GM12878 (cell line): Measurements from ENCODE around the gene SLC5A10. TPM values are rescaled to one million over a fixed set of nuclear protein-coding genes. Genes with fewer than 3 reads are reported as not detected.

Experiments used
- ATAC-seq: fragments of 200-7000 bp; cut with Tn5 transposase; 3 replicates; pipeline ENCODE4 v1.9.1; 2020; ENCODE audit warnings: mild to moderate bottlenecking, moderate library complexity
- BruUV-seq: library from RNA; stranded (reverse); fragments of 400-500 nt; replicated peaks from 2 replicates; lab custom pipeline; 2021; lab: Mats Ljungman, UMichigan
- CTCF ChIA-PET: fragments of 300-600 bp; sonication (Branson Sonifier 250); formaldehyde crosslinking; extraction: SDS; loops from one replicate; lab custom pipeline; 2021; ENCODE audit warnings: inconsistent platforms; lab: Yijun Ruan, JAX
- POLR2A ChIA-PET: fragments of 350-600 bp; formaldehyde crosslinking; extraction: SDS; loops from one replicate; lab custom pipeline; 2021; ENCODE audit warnings: inconsistent platforms; lab: Charles Lee
- RAD21 ChIA-PET: fragments of 300-600 bp; sonication (Branson Sonifier 250); formaldehyde crosslinking; loops from one replicate; lab custom pipeline; 2023; ENCODE audit warnings: antibody characterized with exemption; ENCODE audit not compliant: unreplicated experiment; lab: Charles Lee
- SMC1A ChIA-PET: fragments of 300-600 bp; sonication (Branson Sonifier 250); formaldehyde crosslinking; loops from one replicate; lab custom pipeline; 2023; ENCODE audit not compliant: unreplicated experiment, uncharacterized antibody; lab: Charles Lee
- DNase-seq: peaks from one replicate; pipeline ENCODE4 v3.0.0-alpha.2; 2011; ENCODE audit warnings: low read depth, low spot score
- FAIRE-seq: peaks from 3 replicates; lab custom pipeline; 2011; peaks lifted over from hg19 to GRCh38; lab: Jason Lieb, UNC
- H2AFZ ChIP-seq: 2 replicates; pipeline ENCODE4 v1.6.0; 2011; ENCODE audit warnings: low read depth, low read length, control low read depth; ENCODE audit not compliant: control insufficient read depth
- H3K27ac ChIP-seq: 2 replicates; pipeline ENCODE4 v1.5.1; 2011; ENCODE audit warnings: control low read depth; ENCODE audit not compliant: control insufficient read depth, insufficient read depth
- H3K27me3 ChIP-seq, 2 experiments: replicated peaks in 1 of 2; 2 replicates each; pipeline versions ENCODE4 v1.6.0 to v1.6.1; 2011; ENCODE audit warnings: low read length in 1 of 2; ENCODE audit not compliant: control insufficient read depth in 2 of 2, insufficient read depth in 2 of 2
- H3K36me3 ChIP-seq, 2 experiments: 2 replicates each; pipeline ENCODE4 v1.5.1; 2011; ENCODE audit warnings: low read length in 1 of 2; ENCODE audit not compliant: control insufficient read depth in 2 of 2, insufficient read depth in 2 of 2
- H3K4me1 ChIP-seq: 2 replicates; pipeline ENCODE4 v1.6.1; 2011; ENCODE audit warnings: mild to moderate bottlenecking, low read length, moderate library complexity, mixed read lengths; ENCODE audit not compliant: control insufficient read depth, insufficient read depth
- H3K4me2 ChIP-seq: 2 replicates; pipeline ENCODE4 v1.6.0; 2011; ENCODE audit warnings: control low read depth; ENCODE audit not compliant: control insufficient read depth, insufficient read depth
- H3K4me3 ChIP-seq: fragments of 200-600 bp; sonication (generic); 2 replicates; pipeline ENCODE4 v1.5.1; 2016
- H3K79me2 ChIP-seq: 2 replicates; pipeline ENCODE4 v1.6.0; 2011; ENCODE audit warnings: low read length; ENCODE audit not compliant: control insufficient read depth, insufficient read depth
- H3K9ac ChIP-seq: 2 replicates; pipeline ENCODE4 v1.8.0; 2011; ENCODE audit warnings: low read length, control low read depth, mixed read lengths; ENCODE audit not compliant: control insufficient read depth, insufficient read depth
- H3K9me3 ChIP-seq: replicated peaks from 3 replicates; pipeline ENCODE4 v1.5.1; 2011; ENCODE audit warnings: mild to moderate bottlenecking, low read length; ENCODE audit not compliant: control insufficient read depth, insufficient read depth
- H4K20me1 ChIP-seq: 2 replicates; pipeline ENCODE4 v1.6.0; 2011; ENCODE audit not compliant: control insufficient read depth, insufficient read depth
- BCL3 ChIP-seq: IDR thresholded peaks from 2 replicates; pipeline ENCODE4 v1.6.1; 2011; ENCODE audit warnings: borderline replicate concordance, low read depth, mild to moderate bottlenecking, moderate library complexity, low read length; ENCODE audit not compliant: insufficient read depth, poor library complexity, severe bottlenecking
- ESRRA ChIP-seq: IDR thresholded peaks from 2 replicates; pipeline ENCODE4 v1.6.1; 2012; ENCODE audit warnings: mild to moderate bottlenecking, low read length, improper control_type of control experiment
- FOS ChIP-seq: IDR thresholded peaks from 3 replicates; pipeline ENCODE4 v1.6.1; 2011; ENCODE audit warnings: borderline replicate concordance; ENCODE audit not compliant: insufficient read length; ENCODE audit errors: extremely low read depth
- GATAD2B ChIP-seq: fragments of 450-650 bp; conservative IDR thresholded peaks from 2 replicates; pipeline ENCODE4 v1.6.1; 2017; ENCODE audit warnings: low read depth, mild to moderate bottlenecking, moderate library complexity
- IKZF2 ChIP-seq, 2 experiments: fragments of 450-650 bp; IDR thresholded peaks; 2 replicates each; pipeline ENCODE4 v1.6.1; 2017; ENCODE audit warnings: mild to moderate bottlenecking in 2 of 2, moderate library complexity in 2 of 2
- IRF4 ChIP-seq: IDR thresholded peaks from 2 replicates; pipeline ENCODE4 v1.6.1; 2011; ENCODE audit warnings: low read depth, low read length
- LARP7 ChIP-seq: fragments of 450-650 bp; IDR thresholded peaks from 2 replicates; pipeline ENCODE4 v1.6.1; 2017; ENCODE audit warnings: mild to moderate bottlenecking
- MXI1 ChIP-seq: fragments of 150-350 bp; IDR thresholded peaks from 2 replicates; pipeline ENCODE4 v1.6.1; 2011; ENCODE audit warnings: low read depth, mild to moderate bottlenecking, inconsistent platforms, low read length, improper control_type of control experiment
- NR2F1 ChIP-seq: fragments of 450-650 bp; conservative IDR thresholded peaks from 2 replicates; pipeline ENCODE4 v1.6.1; 2017; ENCODE audit warnings: mild to moderate bottlenecking
- PAX5 ChIP-seq: IDR thresholded peaks from 2 replicates; pipeline ENCODE4 v1.6.1; 2011; ENCODE audit warnings: low read depth, low read length, borderline replicate concordance
- POLR2A ChIP-seq: IDR thresholded peaks from 2 replicates; pipeline ENCODE4 v1.6.1; 2011; ENCODE audit warnings: low read depth, mild to moderate bottlenecking, low read length
- RFX5 ChIP-seq: IDR thresholded peaks from 2 replicates; pipeline ENCODE4 v1.6.1; 2011; ENCODE audit warnings: low read depth, low read length, improper control_type of control experiment
- SIN3A ChIP-seq: IDR thresholded peaks from 2 replicates; pipeline ENCODE4 v1.6.1; 2012; ENCODE audit warnings: low read depth, low read length, improper control_type of control experiment
- SMARCA5 ChIP-seq: fragments of 450-650 bp; IDR thresholded peaks from 2 replicates; pipeline ENCODE4 v1.6.1; 2017; ENCODE audit warnings: mild to moderate bottlenecking
- ZZZ3 ChIP-seq: IDR thresholded peaks from 2 replicates; pipeline ENCODE4 v1.6.1; 2011; ENCODE audit warnings: low read depth; ENCODE audit not compliant: control insufficient read depth, insufficient read length
- WGBS: methylation state at CpG from one replicate; pipeline ENCODE4 v1.1.6; 2016; ENCODE audit warnings: low lambda C conversion rate; ENCODE audit not compliant: insufficient replicate concordance, insufficient coverage; ENCODE audit errors: missing lambda C conversion rate; 5-methylcytosine and 5-hydroxymethylcytosine counted together
- in situ Hi-C: fragments of 300-500 bp; cut with MboI; formaldehyde crosslinking; loops from 9 replicates; pipeline ENCODE4 v1.14.3; 2018; ENCODE audit warnings: mixed read lengths
- intact Hi-C: fragments of 100-400 bp; cut with micrococcal nuclease; formaldehyde crosslinking; loops from one replicate; pipeline ENCODE4 v1.14.2; 2022; ENCODE audit not compliant: unreplicated experiment
- polyA plus RNA-seq, 11 experiments: library from polyadenylated mRNA; depleted of rRNA in 4 of 11; unstranded in 6 of 11; stranded (reverse) in 5 of 11; fragments of >200 nt; fragmentation: Nextera tagmentation in 4 of 11; fragmentation: Illumina TruSeq in 1 of 11; extraction: Ambion mirVana in 4 of 11; extraction: Trizol in 1 of 11; gene quantifications; 1 replicate in 1 of 11; 2 replicates in 10 of 11; pipeline versions ENCODE4 v1.2.1 to v1.2.3, GENCODE V29; 2011 to 2016; ENCODE audit warnings: inconsistent platforms in 2 of 11, missing spikeins in 2 of 11, low read depth in 1 of 11
- total RNA-seq, 4 experiments: library from RNA; depleted of rRNA in 3 of 4; stranded (reverse); fragments of >200 nt in 3 of 4; fragmentation: Illumina TruSeq in 1 of 4; extraction: Trizol in 1 of 4; gene quantifications; 2 replicates each; pipeline versions ENCODE4 v1.2.1 to v1.2.3, GENCODE V29; 2013 to 2021

Gene SLC5A10
- total and polyA plus RNA-seq, 10 of the 15 experiments (the other 5 are each of a cell fraction or from before 2014, with no cell fraction given): under 0.01 to 0.18 (median 0.07) TPM; not detected in 4

DNA sequence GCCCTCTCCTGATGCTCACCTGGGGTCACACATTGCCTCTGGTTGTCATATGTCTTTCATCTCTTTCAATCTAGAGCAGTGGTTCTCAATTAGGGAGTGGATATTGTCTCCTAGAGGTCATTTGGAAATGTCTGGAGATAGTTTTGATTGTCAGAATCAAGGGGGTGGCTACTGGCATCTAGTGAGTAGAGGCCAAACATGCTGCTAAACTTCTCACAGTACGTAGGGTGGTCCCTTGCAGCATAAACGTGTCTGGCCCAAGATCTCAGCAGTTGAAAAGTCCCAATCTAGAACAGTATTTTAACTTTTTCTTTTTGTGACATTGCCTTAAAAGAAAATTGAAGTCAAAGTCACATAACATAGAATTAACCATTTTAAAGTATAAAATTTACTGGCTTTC, 30.5 kb upstream of the SLC5A10 start:
- Histone ChIP-seq H3K9me3 (no peaks in the 10 kb centered on the region), H4K20me1 (no peaks in the 10 kb centered on the region), H2AFZ (no peak overlapping the region), H3K9ac (peak overlapping the region; percentile 63), H3K79me2 (peaks cover 20% of the 10 kb centered on the region), H3K27me3 (no peaks in the 10 kb centered on the region), H3K4me3 (peak overlapping the region; percentile 37), H3K36me3 (peaks cover 8 to 14% of the 10 kb centered on the region in 2 experiments; a peak in 3 of 4 replicates), H3K27ac (peak overlapping the region; percentile 98), H3K4me2 (peak overlapping the region; percentile 55), H3K4me1 (peaks cover 28% of the 10 kb centered on the region)
- CTCF ChIA-PET: interaction anchor here (1.0 kb wide), 1 partner anchor 40 kb away, joined by 4 read pairs; no protein-coding TSS in a partner anchor
- in situ Hi-C loops: loop anchor here (5.0 to 25.0 kb wide), 2 partner anchors 64 to 1934 kb away; partner anchors contain the start of gene PRPSAP2
- intact Hi-C loops: loop anchor here (1.0 kb wide), 1 partner anchor 21 kb away; no protein-coding TSS in a partner anchor
- ATAC-seq (peak; percentile 50), DNase-seq (no peak), FAIRE-seq (no peak)
- RAD21 ChIA-PET: interaction anchor here (0.8 to 3.9 kb wide), 4 partner anchors 22 to 64 kb away, joined by 3 to 28 read pairs (median 8); partner anchors contain the start of gene PRPSAP2
- BruUV-seq: TSS peak; percentile 98
- POLR2A ChIA-PET: interaction anchor here (1.3 kb wide), 1 partner anchor 62 kb away, joined by 7 read pairs; no protein-coding TSS in a partner anchor
- 14% methylated on average over 2 of the region's 2 CpGs for WGBS
- SMC1A ChIA-PET: interaction anchor here (1.0 to 1.3 kb wide), 2 partner anchors 18 to 63 kb away, joined by 3 to 5 read pairs; no protein-coding TSS in a partner anchor
- TF ChIP-seq ESRRA (0 out of 2 replicates have a peak, but pooled peaks have one; percentile 8), POLR2A (no peak)

- Histone ChIP-seq H3K27ac (peak overlapping the region; percentile 98), H3K4me2 (peak overlapping the region; percentile 55), H2AFZ (no peak overlapping the region; the same call in 1 of the 2 replicates), H3K9ac (peak overlapping the region; percentile 63), H3K9me3 (no peaks in the 10 kb centered on the region), H3K27me3 (no peaks in the 10 kb centered on the region), H3K4me1 (peaks cover 28% of the 10 kb centered on the region), H4K20me1 (no peaks in the 10 kb centered on the region), H3K36me3 (peaks cover 11 to 17% of the 10 kb centered on the region in 2 experiments; a peak in 3 of 4 replicates), H3K79me2 (peaks cover 20% of the 10 kb centered on the region), H3K4me3 (0 out of 2 replicates have a peak overlapping the region, but pooled peaks have one; percentile 37)
- DNase-seq: peak; percentile 90
- CTCF ChIA-PET: interaction anchor here (0.6 to 1.7 kb wide), 2 partner anchors 11 to 23 kb away, joined by 3 to 8 read pairs; no protein-coding TSS in a partner anchor
- BruUV-seq: no TSS peak
- 0% methylated on average over 4 of the region's 4 CpGs for WGBS
- SMC1A ChIA-PET: interaction anchor here (0.6 kb wide), 1 partner anchor 63 kb away, joined by 4 read pairs; no protein-coding TSS in a partner anchor
- POLR2A ChIA-PET: interaction anchor here (0.7 to 3.2 kb wide), 3 partner anchors 22 to 64 kb away, joined by 3 to 18 read pairs (median 3); partner anchors contain the start of gene PRPSAP2
- RAD21 ChIA-PET: interaction anchor here (1.9 to 3.9 kb wide), 3 partner anchors 21 to 63 kb away, joined by 7 to 28 read pairs (median 12); partner anchors contain the start of gene PRPSAP2
- peak; percentile 93 for FAIRE-seq
- intact Hi-C loops (loop anchor here (1.0 to 2.0 kb wide), 2 partner anchors 22 to 61 kb away; no protein-coding TSS in a partner anchor), in situ Hi-C loops (loop anchor here (5.0 to 25.0 kb wide), 2 partner anchors 65 to 1935 kb away; partner anchors contain the start of gene PRPSAP2)
- ATAC-seq: peak; percentile 79
- TF ChIP-seq BCL3 (no peak), SMARCA5 (no peak; the same call in 1 of the 2 replicates), NR2F1 (0 out of 2 replicates have a peak, but pooled peaks have one; percentile 45), IKZF2 (IDR thresholded peaks at IDR 0.05) (peak; percentile 91 to 92), SIN3A (no peak), ZZZ3 (no peak), PAX5 (no peak; the same call in 1 of the 2 replicates), IRF4 (peak; percentile 71; the same call in 1 of the 2 replicates), FOS (no peak), LARP7 (no peak), RFX5 (no peak), GATAD2B (peak; percentile 71; the same call in 1 of the 2 replicates), MXI1 (no peak)
Observed at GRCh38 chr17:18921912-18922451, 30.0 kb upstream of the SLC5A10 start.
